HT1080 (cell line): ENCODE data around the gene EGLN2. TPM values are rescaled to one million over a fixed set of nuclear protein-coding genes. Genes with fewer than 3 reads are reported as not detected.
"Not testable (repeated sequence)": the region's sequence is repeated elsewhere in the genome, so short reads cannot be mapped to it uniquely, and the experiment has no call there.

Source experiments
- DNase-seq: peaks from one replicate; pipeline ENCODE4 v3.0.0-alpha.2; 2015; ENCODE audit warnings: low read depth
- polyA plus RNA-seq, 2 experiments: library from polyadenylated mRNA; depleted of rRNA; stranded (reverse); fragments of >200 nt; gene quantifications; 2 replicates each; pipeline ENCODE4 v1.2.3, GENCODE V29; 2015
- total RNA-seq: library from RNA; depleted of rRNA; stranded (reverse); fragments of >200 nt; shearing (Covaris generic); gene quantifications from 2 replicates; pipeline ENCODE4 v1.2.3, GENCODE V29; 2014; rRNA removed

EGLN2 gene
- total RNA-seq = 107 and 117 TPM in 2 replicates
- polyA plus RNA-seq (2015; cell fraction: cytosol; rRNA removed) = 41.9 and 49.3 TPM in 2 replicates
- polyA plus RNA-seq (2015; cell fraction: nucleus; rRNA removed) = 49.8 and 51.6 TPM in 2 replicates

GRCh38 chr19:40798683-40799557 is at the start of gene EGLN2:
EGLN2 (plus strand) TSS chr19:40799191; CDS start chr19:40800573, 1,382 bp downstream.
- peak; percentile 99 for DNase-seq

GRCh38 chr19:40750058-40750873 is 48.7 kb upstream of the EGLN2 start, which contains the start of gene ACTMAP:
ACTMAP (minus strand) TSS chr19:40750477; CDS start chr19:40749803, 674 bp downstream.
- peak; percentile 100 for DNase-seq

- peak; percentile 95 for DNase-seq
Observed at GRCh38 chr19:40750874-40751537, 48.0 kb upstream of the EGLN2 start, which contains the start of gene SNRPA. SNRPA (plus strand) TSS chr19:40751203; CDS start chr19:40751409, 206 bp downstream.

GRCh38 chr19:40752257-40752781 is 46.7 kb upstream of the EGLN2 start:
- no peak for DNase-seq

- no peak for DNase-seq
Observed at GRCh38 chr19:40754611-40755247, 44.3 kb upstream of the EGLN2 start.

GRCh38 chr19:40755248-40755624 is 43.8 kb upstream of the EGLN2 start:
- DNase-seq = no peak

GRCh38 chr19:40755791-40756190 is 43.2 kb upstream of the EGLN2 start:
- DNase-seq = no peak

GRCh38 chr19:40756502-40757110 is 42.4 kb upstream of the EGLN2 start:
- no peak for DNase-seq

- DNase-seq = no peak
Observed at GRCh38 chr19:40758491-40758890, 40.5 kb upstream of the EGLN2 start.

GRCh38 chr19:40759352-40759751 is 39.6 kb upstream of the EGLN2 start:
- DNase-seq = no peak

- DNase-seq = no peak
Observed at GRCh38 chr19:40762754-40763470, 36.1 kb upstream of the EGLN2 start.

- DNase-seq = no peak
Observed at GRCh38 chr19:40763526-40763925, 35.5 kb upstream of the EGLN2 start.

GRCh38 chr19:40763963-40764362 is 35.0 kb upstream of the EGLN2 start:
- DNase-seq = no peak

GRCh38 chr19:40766385-40766784 is 32.6 kb upstream of the EGLN2 start:
- not testable (repeated sequence) for DNase-seq

GRCh38 chr19:40768869-40769268 is 30.1 kb upstream of the EGLN2 start:
- no peak for DNase-seq

- DNase-seq = peak; percentile 66
Observed at GRCh38 chr19:40771101-40771862, 27.7 kb upstream of the EGLN2 start.

- DNase-seq = peak; percentile 80
Observed at GRCh38 chr19:40774916-40775631, 23.9 kb upstream of the EGLN2 start, which contains the start of gene MIA. MIA (plus strand) TSS chr19:40775521; CDS start chr19:40775543, 22 bp downstream.

GRCh38 chr19:40775632-40776022 is 23.4 kb upstream of the EGLN2 start:
- no peak for DNase-seq
